GM13976 (cell line): Measurements from ENCODE around the gene HESX1.

Experiments used
- DNase-seq: peaks from one replicate; pipeline ENCODE4 v3.0.0; 2012; ENCODE audit warnings: low spot score
- CTCF ChIP-seq: IDR thresholded peaks from 2 replicates; pipeline ENCODE4 v1.5.1; 2012; ENCODE audit warnings: borderline replicate concordance, mild to moderate bottlenecking; ENCODE audit not compliant: insufficient read depth; ENCODE audit errors: extremely low read depth, missing control alignments, control extremely low read depth
- in situ Hi-C: fragments of 300-500 bp; cut with MboI; formaldehyde crosslinking; loops from one replicate; pipeline ENCODE4 v1.12.0; 2022; ENCODE audit warnings: low sequenced_read_pairs, mixed read lengths, inconsistent platforms; ENCODE audit not compliant: unreplicated experiment

Gene HESX1

GRCh38 chr3:57169872-57170623 is 29.7 kb downstream of the HESX1 start:
- in situ Hi-C loops: no loop called here
- TF ChIP-seq CTCF: peak; percentile 76
- peak; percentile 75 for DNase-seq

GRCh38 chr3:57169108-57169507 is 30.7 kb downstream of the HESX1 start:
- no peak for TF ChIP-seq CTCF
- no peak for DNase-seq
- in situ Hi-C loops: no loop called here

- in situ Hi-C loops: no loop called here
- TF ChIP-seq CTCF: no peak
- no peak for DNase-seq
Observed at GRCh38 chr3:57168151-57168550, 31.6 kb downstream of the HESX1 start.

- in situ Hi-C loops: no loop called here
- DNase-seq: no peak
- no peak for TF ChIP-seq CTCF
Observed at GRCh38 chr3:57166660-57167059, 33.1 kb downstream of the HESX1 start.

GRCh38 chr3:57165641-57166040 is 34.1 kb downstream of the HESX1 start:
- no peak for TF ChIP-seq CTCF
- DNase-seq: no peak
- in situ Hi-C loops: no loop called here

GRCh38 chr3:57164657-57165573 is 34.9 kb downstream of the HESX1 start, which contains the start of gene IL17RD:
TSS of gene IL17RD (minus strand) at chr3:57165353. CDS start at chr3:57165286, 67 bp downstream.
- in situ Hi-C loops: no loop called here
- DNase-seq: peak; percentile 92
- TF ChIP-seq CTCF: no peak
